Epidermal melanocyte (primary cell): Measurements from ENCODE around the gene GRIN3B.

Source experiments
- DNase-seq: peaks from one replicate; pipeline ENCODE4 v3.0.0; 2011; ENCODE audit warnings: low spot score; ENCODE audit not compliant: insufficient read length

Gene GRIN3B

DNA sequence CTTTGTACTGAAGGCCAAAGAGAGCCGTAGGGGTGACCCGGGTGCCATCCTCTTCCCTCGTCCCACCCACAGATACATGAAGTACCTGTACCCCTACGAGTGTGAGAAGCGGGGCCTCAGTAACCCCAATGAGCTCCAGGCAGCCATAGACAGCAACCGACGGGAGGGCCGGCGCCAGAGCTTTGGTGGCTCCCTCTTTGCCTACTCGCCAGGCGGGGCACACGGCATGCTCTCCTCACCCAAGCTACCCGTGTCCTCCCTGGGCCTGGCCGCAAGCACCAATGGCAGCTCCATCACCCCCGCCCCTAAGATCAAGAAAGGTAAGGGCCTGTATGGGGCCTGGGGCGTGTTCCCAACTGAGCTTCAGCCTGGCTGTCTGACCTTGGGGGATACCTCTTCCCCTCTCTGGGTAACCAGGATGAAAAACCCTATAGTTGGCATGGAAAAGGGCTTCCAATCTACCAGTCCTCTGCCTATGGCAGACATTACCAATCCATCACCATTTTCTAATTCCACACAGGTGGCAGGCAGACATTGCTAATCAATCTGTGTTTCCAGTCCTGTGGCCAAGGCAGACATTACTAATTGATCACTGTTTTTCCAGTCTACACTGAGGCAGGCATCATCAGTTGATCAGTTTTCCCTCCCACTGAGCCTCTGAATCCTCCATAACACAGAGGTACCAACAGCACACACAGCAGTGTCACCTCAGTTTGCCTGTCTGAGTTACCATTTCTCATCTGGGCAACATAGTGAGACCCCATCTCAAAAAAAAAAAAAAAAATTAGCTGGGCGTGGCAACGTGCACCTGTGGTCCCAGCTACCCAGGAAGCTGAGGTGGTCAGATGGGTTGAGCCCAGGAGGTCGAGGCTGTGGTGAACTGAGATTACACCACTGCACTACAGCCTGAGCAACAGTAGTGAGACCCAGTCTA, 35.2 kb upstream of the GRIN3B start:
- no peak for DNase-seq

GRCh38 chr19:966485-967088, 33.6 kb upstream of the GRIN3B start:
- DNase-seq = no peak

- no peak for DNase-seq
Measured at GRCh38 chr19:970695-971094, 29.5 kb upstream of the GRIN3B start.

DNA sequence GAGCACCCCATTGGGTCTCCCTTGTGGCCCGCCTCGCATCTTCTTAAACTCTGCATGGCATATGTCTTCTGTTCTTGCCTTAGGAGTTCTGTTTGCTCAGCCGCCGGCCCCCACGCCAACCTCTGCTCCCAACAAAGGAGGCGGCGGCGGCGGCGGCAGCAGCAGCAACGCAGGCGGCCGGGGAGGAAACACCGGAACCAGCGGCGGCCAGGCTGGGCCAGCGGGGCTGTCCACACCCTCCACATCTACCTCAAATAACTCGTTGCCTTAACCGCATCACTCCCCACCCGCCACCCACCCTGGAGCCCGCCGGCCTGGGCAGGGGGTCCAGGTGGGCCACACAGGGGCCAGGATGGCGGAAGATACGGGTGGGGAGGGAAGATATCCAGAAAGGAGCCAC, 28.4 kb upstream of the GRIN3B start:
- DNase-seq = no peak

DNA sequence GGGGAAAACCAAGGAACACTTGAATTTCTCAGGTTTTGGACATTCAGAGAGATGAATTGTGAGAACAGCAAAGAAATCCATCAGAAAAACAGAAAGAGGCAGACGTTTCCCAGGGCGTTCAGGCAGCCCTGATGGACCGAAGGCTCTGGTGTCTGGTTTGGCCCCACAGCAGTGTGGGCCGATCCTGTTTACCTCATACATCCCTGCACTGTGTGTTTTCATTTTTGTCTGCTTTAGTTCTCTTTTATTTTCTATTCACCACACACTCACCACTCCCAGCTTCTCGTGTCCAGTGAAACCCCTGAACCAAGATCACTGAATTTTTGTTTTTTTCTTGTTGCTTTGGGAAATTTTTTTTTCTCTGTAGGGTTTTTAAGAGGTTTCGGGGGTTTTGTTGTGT, 27.9 kb upstream of the GRIN3B start:
- DNase-seq = no peak

DNA sequence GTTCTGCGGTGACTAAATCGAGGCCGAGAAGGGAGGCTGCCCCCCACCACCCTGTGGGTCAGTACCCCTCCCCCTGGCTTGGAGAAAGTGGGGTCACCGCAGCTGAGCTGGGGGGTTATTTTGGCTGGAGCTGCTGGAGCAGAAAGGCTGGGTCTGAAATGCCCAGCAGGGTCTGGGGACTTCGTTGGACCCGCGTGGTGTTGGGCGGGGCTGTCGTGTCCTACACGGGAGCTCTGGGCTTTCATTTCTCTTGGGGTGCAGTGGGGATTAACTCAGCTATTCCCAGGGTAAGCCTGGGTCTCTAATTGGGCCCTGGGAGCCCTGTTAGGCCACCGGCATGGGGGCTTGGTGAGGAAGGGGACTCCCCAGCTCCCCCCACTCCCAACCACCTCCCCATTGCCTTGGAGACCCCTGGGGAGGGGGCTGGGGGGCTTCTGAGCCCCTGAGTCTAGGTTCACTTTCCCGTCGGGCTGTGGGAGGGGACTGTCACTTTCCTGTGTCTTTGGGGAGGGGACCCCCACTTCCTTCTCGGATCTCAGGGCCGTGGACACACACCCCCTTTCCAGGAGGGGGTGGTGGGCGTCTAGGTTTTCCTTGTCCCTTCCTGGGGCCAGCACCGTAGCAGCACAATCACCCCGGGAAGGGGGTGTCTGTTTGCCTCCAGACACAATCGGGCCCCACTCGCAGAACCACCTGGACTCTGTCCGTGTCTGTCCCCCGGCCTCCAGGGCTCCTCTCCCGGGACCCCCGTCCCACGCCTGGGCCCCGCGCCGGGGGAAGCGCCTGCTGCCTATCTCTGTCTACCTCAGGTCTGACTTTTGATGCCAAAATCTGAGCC, 26.3 kb upstream of the GRIN3B start:
- DNase-seq = no peak

DNA sequence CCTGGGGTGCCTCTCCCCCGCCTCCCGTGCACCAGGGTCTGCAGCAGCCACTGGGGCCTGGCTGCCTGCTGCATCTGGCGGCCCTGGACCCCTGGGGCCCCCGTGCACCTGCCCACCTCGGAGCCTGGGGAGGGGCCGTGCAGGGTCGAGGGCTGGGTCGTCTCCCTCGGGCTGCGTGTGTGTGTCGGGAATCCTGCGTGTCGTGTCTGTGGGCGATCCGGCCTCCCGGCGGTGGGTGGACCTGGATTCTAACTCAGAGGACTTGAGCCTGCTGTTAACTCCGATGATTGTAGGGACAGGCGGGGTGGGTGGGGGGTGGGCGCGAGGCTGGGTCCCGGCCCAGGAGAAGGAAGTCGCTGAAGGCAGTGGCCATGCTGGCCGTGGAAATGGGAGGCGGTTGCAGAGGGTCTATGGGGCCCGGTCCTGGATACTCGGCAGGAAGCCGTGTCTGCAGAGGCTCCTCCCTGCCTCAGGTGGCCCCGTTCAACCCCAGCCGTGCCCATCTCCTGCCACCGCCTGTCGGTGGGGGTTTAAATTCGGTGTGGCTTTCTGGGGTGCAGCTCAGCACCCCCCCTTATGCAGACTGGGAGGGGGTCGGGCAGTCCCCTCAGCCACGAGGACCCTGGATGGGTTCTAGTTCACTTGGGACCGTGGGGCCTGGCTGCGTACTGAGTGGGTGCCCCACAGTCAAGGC, 25.5 kb upstream of the GRIN3B start:
- no peak for DNase-seq

GRCh38 chr19:976476-976875, 23.7 kb upstream of the GRIN3B start:
- no peak for DNase-seq

- no peak for DNase-seq
Measured at GRCh38 chr19:977058-977464, 23.2 kb upstream of the GRIN3B start.

GRCh38 chr19:979318-979741, 20.9 kb upstream of the GRIN3B start:
- no peak for DNase-seq

DNA sequence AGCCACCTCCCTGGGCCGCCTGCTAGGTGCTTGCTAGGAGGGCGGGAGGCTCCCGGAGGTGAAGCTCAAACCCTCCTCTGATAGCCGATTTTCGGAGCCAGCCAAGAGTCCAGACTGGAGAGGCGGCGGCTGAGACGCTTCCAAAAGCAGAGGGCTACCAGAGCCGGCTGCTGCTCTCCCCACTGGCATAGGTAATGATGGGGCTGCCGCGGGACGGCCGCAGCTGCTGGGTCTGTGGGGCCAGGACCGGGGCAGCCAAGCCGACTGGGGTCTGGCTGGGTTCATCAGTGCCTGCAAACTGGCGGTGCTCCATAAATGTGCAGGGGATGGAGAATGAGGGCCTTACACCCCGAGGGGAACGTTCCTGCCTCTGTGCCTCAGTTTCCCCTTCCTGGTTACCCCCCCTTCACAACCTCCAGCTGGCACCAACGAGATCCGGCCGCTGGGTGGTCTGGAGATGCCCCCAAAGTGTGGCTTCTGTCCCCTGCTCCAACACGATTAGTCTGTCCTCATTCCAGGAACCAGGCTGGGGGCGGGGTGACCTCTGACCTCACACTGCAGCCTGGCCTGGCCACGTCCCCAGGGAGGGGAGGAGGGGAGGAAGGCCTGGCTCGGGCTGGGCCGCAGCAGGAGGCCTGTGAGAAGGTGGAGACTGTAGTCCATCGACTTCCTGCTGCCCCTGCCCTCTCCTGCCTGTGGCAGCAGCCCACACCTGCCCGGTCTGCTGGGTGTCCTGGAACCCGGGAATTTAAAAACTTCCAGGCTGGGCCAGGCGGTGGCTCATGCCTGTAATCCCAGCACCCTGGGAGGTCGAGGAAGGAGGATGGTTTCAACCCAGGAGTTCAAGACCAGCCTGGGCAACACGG, 19.9 kb upstream of the GRIN3B start:
- no peak for DNase-seq

DNA sequence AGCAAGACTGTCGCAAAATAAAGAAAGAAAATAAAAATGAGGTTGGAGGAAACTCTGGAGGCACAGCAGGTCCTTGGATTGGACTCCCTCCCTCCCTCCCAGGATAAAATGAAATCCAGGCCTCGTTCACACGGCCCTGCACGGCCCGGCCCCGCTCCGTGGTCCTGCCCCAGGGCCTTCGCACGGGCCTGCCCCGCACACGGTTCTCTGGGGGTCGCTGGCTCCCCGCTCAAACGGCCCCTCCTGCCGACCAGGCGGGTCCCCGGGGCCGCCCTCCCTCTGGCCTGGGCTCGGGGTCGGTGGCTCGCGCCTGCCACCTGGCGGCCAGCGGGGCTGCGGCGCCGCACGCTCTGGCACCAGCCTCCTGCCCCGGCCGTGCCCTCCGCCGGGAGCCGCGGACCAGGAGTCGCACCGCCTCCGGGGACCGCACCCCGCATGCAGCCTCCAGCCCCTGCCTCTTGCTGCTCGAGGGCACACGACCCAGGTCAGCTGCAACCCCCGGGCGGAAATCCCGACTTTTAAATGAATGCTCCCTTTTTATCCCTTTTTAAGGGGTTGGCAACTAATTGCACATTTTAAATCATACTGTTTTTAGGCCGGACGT, 17.6 kb upstream of the GRIN3B start:
- DNase-seq = peak; percentile 99

- DNase-seq = peak; percentile 100
Measured at GRCh38 chr19:984165-984967, 15.9 kb upstream of the GRIN3B start, which contains the start of gene WDR18. Gene WDR18 (plus strand): TSS chr19:984345. CDS start chr19:984354, 9 bp downstream.

- DNase-seq = no peak
Measured at GRCh38 chr19:986083-986482, 14.1 kb upstream of the GRIN3B start.

DNA sequence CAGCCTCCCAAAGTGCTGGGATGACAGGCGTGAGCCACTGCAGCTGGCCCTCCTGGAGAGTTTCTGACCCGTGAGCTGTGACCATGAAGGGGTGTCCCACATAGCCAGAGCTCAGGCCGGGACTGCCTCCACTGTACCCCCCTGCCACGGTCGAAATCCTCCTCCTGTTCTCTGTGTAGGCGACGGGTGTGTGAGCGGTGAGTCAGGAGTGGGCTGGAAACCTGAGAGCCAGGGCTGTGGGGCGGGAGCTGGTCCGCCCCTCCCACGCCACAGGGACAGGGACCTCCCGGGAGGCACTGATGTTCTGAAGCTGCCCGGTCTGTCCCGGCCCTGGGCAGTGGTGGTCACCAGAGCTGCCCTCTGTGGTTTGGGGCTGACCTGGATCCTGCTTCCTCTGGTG, 12.1 kb upstream of the GRIN3B start:
- DNase-seq = no peak

DNA sequence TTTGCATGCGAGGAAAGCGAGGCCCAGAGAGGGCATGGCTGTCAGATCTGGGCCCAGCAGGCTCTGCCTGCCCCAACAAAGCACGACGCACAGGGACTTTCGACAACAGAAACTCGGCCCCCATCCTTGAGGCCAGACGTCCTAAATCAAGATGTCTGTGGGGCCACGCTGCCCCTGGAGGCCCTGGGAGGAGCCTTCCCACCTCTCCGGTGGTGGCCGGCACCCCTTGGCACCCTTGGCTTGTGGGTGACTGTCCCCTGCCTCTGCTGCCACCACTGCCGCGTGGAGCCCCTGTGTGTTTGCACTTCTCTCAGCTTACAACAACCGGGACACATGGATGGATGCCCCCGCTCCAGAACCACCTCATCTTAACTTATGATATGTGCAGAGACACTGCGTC, 11.7 kb upstream of the GRIN3B start:
- no peak for DNase-seq

GRCh38 chr19:989381-990081, 10.7 kb upstream of the GRIN3B start:
- DNase-seq = no peak

DNA sequence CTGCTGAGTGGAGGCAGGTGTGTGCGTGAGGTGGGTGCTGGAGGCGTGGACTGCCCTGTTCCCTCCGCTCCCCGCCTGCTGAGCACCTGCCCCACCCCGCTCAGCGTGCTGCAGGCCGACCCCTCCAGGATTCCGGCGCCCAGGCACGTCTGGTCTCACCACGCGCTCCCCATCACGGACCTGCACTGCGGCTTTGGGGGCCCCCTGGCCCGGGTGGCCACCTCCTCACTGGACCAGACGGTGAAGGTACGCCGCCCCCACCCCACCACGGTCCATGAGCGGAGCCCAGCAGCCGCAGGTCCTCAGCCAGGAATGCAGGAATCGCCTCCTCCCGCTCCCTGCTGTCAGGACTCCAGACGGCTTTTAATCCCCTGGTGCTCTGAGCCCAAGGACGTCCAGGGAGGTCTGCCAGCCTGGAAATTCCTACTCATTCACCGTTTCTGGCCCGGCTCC, 10.1 kb upstream of the GRIN3B start:
- DNase-seq = no peak
